CD4-positive, alpha-beta memory T cell (primary cell): ENCODE results near the gene ANKEF1. TPM values are rescaled to one million over a fixed set of nuclear protein-coding genes. Genes with fewer than 3 reads are reported as not detected.
A peak's percentile ranks its signal among the peaks of the same experiment; 100 is the strongest.

Experiments used
- CTCF ChIA-PET: fragments of 350-600 bp; sonication (Branson Sonifier 250); formaldehyde crosslinking; loops from one replicate; lab custom pipeline; 2021; ENCODE audit warnings: inconsistent platforms; ENCODE audit not compliant: partially characterized antibody; lab: Charles Lee
- POLR2A ChIA-PET: fragments of 350-600 bp; sonication (Branson Sonifier 250); formaldehyde crosslinking; loops from one replicate; lab custom pipeline; 2021; ENCODE audit not compliant: partially characterized antibody; lab: Charles Lee
- DNase-seq, 5 donors: peaks; one replicate each; pipeline versions ENCODE4 v3.0.0 to v3.0.0-alpha.2; 2020 to 2022; ENCODE audit warnings: mixed read lengths in 1 of 5
- H3K27ac ChIP-seq: one replicate; pipeline ENCODE4 v1.7.0; 2013; ENCODE audit warnings: low read depth, low read length
- H3K27me3 ChIP-seq: 2 replicates; pipeline ENCODE4 v1.7.0; 2013; ENCODE audit warnings: mild to moderate bottlenecking, low read length, moderate library complexity; ENCODE audit not compliant: insufficient read depth
- H3K36me3 ChIP-seq: 2 replicates; pipeline ENCODE4 v1.7.0; 2013; ENCODE audit warnings: mild to moderate bottlenecking, low read length, moderate library complexity; ENCODE audit not compliant: insufficient read depth
- H3K4me1 ChIP-seq: 2 replicates; pipeline ENCODE4 v1.7.0; 2013; ENCODE audit warnings: mild to moderate bottlenecking, low read length, moderate library complexity; ENCODE audit not compliant: insufficient read depth
- H3K4me3 ChIP-seq, 2 donors: one replicate each; pipeline ENCODE4 v1.7.0; 2013; ENCODE audit warnings: low read length in 2 of 2, mild to moderate bottlenecking in 1 of 2
- H3K9me3 ChIP-seq, 2 donors: one replicate each; pipeline ENCODE4 v1.7.0; 2013; ENCODE audit warnings: low read length in 2 of 2, control low read depth in 1 of 2; ENCODE audit not compliant: control insufficient read depth in 1 of 2
- H3K27ac Mint-ChIP-seq, 7 donors: one replicate each; pipeline ENCODE4 v1.8.0; 2020 to 2021; ENCODE audit warnings: mixed read lengths in 7 of 7, mild to moderate bottlenecking in 6 of 7, inconsistent platforms in 3 of 7, moderate library complexity in 3 of 7
- H3K27me3 Mint-ChIP-seq, 2 donors: one replicate each; pipeline ENCODE4 v1.8.0; 2020 to 2021; ENCODE audit warnings: mixed read lengths in 2 of 2
- H3K36me3 Mint-ChIP-seq, 2 donors: one replicate each; pipeline ENCODE4 v1.8.0; 2020 to 2021; ENCODE audit warnings: mixed read lengths in 2 of 2, inconsistent platforms in 1 of 2, mild to moderate bottlenecking in 1 of 2
- H3K4me1 Mint-ChIP-seq, 4 donors: one replicate each; pipeline ENCODE4 v1.8.0; 2020 to 2021; ENCODE audit warnings: mixed read lengths in 4 of 4, mild to moderate bottlenecking in 1 of 4
- H3K4me3 Mint-ChIP-seq, 8 donors: one replicate each; pipeline ENCODE4 v1.8.0; 2020 to 2021; ENCODE audit warnings: mixed read lengths in 8 of 8, mild to moderate bottlenecking in 7 of 8, moderate library complexity in 6 of 8, inconsistent platforms in 3 of 8
- H3K9me3 Mint-ChIP-seq, 8 donors: one replicate each; pipeline ENCODE4 v1.8.0; 2020 to 2021; ENCODE audit warnings: mixed read lengths in 8 of 8, mild to moderate bottlenecking in 5 of 8, inconsistent platforms in 3 of 8, moderate library complexity in 1 of 8
- intact Hi-C: fragments of 100-400 bp; cut with micrococcal nuclease; formaldehyde crosslinking; loops from one replicate; pipeline ENCODE4 v1.15.1; 2023
- polyA plus RNA-seq, 2 donors: library from polyadenylated mRNA; unstranded; fragments of 300-500 nt; fragmentation: Illumina TruSeq; gene quantifications; one replicate each; pipeline ENCODE4 v1.2.3, GENCODE V29; 2021
- total RNA-seq, 2 experiments: library from RNA; stranded (reverse); gene quantifications; one replicate each; pipeline ENCODE4 v1.2.3, GENCODE V29; 2021

ANKEF1 gene
- total and polyA plus RNA-seq, 4 experiments from 2014 or later, result 5.0 to 7.8 (median 5.1) TPM

DNA sequence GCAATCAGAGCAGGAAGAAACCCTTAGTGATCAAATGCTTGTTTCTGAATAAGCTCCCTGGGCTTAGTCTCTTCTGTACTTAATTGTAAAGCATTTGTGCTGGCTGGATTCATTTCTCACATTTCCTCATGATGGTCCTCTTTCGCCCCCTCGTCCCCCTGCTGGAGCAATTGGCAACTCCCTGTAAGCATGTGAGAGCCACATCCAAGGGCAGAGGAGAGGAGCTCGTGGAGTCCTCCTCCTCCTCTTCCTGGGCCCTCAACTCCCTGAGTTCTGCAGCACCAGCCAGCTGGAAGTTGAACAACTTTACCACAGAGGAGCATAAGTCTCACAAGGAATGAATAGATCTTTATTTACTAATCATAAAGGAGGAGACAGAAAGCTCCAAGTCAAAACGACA, 12.6 kb downstream of the ANKEF1 start:
- ChIA-PET POLR2A (no interaction called here), CTCF (interaction anchor here (1.0 to 1.6 kb wide), 2 partner anchors 12 to 43 kb away, joined by 3 to 4 read pairs; partner anchors contain the start of gene ANKEF1)
- Mint-ChIP-seq H3K4me3 (no peak overlapping the region), H3K27ac (no peak overlapping the region), H3K36me3 (peaks cover 34 to 36% of the 10 kb centered on the region in 2 donors), H3K9me3 (no peaks in the 10 kb centered on the region), H3K27me3 (no peaks in the 10 kb centered on the region), H3K4me1 (no peaks in the 10 kb centered on the region)
- H3K27me3 ChIP-seq, result no peaks in the 10 kb centered on the region
- no peaks in the 10 kb centered on the region for H3K9me3 ChIP-seq
- H3K4me1 ChIP-seq, result no peaks in the 10 kb centered on the region
- intact Hi-C loops, result no loop called here
- H3K36me3 ChIP-seq, result no peaks in the 10 kb centered on the region
- no peak for DNase-seq
- H3K4me3 ChIP-seq, result no peak overlapping the region
- H3K27ac ChIP-seq, result no peak overlapping the region

DNA sequence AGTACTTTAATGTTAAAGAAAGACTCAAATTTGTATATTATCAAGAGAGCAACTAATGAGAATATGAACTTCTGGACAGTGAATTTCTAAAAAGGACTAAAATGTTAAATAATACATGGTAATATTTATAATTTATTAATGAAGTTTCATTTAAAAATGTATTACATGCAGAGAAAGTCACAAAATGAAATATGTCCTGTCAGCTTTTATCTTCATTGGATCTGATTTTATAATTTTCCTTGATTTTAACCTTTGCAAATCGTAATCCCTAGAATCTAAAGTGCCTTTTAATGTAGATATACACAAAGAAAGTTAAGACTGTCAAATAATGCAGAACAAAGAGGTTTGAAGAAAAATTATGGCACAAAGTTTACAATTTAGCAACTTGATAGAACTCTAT, 16.4 kb downstream of the ANKEF1 start:
- Histone ChIP-seq H3K9me3 (no peaks in the 10 kb centered on the region), H3K36me3 (peaks cover 4% of the 10 kb centered on the region), H3K4me1 (no peaks in the 10 kb centered on the region), H3K27me3 (no peaks in the 10 kb centered on the region), H3K4me3 (no peak overlapping the region), H3K27ac (no peak overlapping the region)
- Mint-ChIP-seq H3K36me3 (peaks cover 49 to 56% of the 10 kb centered on the region in 2 donors), H3K9me3 (no peaks in the 10 kb centered on the region), H3K27me3 (no peaks in the 10 kb centered on the region), H3K4me3 (no peak overlapping the region), H3K4me1 (no peaks in the 10 kb centered on the region), H3K27ac (peak overlapping the region in 1 of 7 donors; percentile 35)
- CTCF ChIA-PET, result interaction anchor here (1.7 kb wide), 1 partner anchor 38 kb away, joined by 4 read pairs; no protein-coding TSS in a partner anchor
- no peak for DNase-seq
- intact Hi-C loops, result no loop called here
- POLR2A ChIA-PET, result no interaction called here

DNA sequence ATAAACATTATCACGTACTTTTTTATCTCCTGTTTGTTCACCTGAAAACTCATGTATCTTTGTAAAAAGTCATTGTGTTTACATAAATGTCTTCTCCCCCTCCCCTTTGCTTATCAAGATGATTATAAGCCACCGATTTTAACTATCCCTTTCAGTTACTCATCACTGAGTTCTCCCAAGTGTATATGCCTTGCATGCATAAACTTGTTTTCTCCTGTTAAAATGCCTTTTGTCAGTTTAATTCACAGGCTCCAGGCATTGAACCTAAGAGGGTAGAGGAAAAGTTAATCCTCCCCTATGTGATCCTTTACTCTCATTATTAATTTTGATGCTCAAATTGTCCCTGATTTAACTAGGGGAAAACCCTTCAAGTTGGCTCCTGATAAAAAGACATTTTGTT, 24.2 kb downstream of the ANKEF1 start:
- peaks cover 0 to 2% of the 10 kb centered on the region in 2 donors for H3K27me3 Mint-ChIP-seq
- no peaks in the 10 kb centered on the region for H3K9me3 Mint-ChIP-seq
- DNase-seq, result no peak
- CTCF ChIA-PET, result no interaction called here
- H3K36me3 Mint-ChIP-seq, result peaks cover 29 to 35% of the 10 kb centered on the region in 2 donors
- intact Hi-C loops, result no loop called here
- no peak overlapping the region for H3K27ac ChIP-seq
- POLR2A ChIA-PET, result no interaction called here
- H3K36me3 ChIP-seq, result peaks cover 4% of the 10 kb centered on the region
- H3K4me1 Mint-ChIP-seq, result no peaks in the 10 kb centered on the region
- H3K4me1 ChIP-seq, result no peaks in the 10 kb centered on the region
- H3K4me3 Mint-ChIP-seq, result no peak overlapping the region
- no peaks in the 10 kb centered on the region for H3K9me3 ChIP-seq
- H3K4me3 ChIP-seq, result no peak overlapping the region
- H3K27ac Mint-ChIP-seq, result peak overlapping the region in 1 of 7 donors; percentile 35
- H3K27me3 ChIP-seq, result no peaks in the 10 kb centered on the region

DNA sequence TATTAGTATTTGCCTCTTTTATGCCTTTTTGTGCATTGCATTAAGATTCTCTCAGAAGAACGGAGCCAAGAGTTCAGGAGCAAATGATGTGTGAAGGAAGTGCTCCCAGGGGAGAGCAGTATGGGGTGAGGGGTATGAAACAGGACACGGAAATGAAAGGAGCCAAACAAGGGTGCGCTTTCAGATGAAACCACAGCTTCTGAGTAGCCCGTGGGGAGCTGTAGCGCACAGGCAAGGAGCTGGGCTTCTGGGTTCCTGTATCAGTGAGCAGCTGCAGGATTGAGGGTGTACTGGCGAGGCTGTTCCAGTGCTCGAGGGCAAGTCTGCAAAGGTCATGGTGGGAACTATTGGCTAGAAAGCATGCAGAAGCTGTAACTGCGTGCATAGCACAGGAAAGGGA, 25.4 kb downstream of the ANKEF1 start:
- H3K4me1 ChIP-seq, result no peaks in the 10 kb centered on the region
- POLR2A ChIA-PET, result no interaction called here
- H3K9me3 ChIP-seq, result no peaks in the 10 kb centered on the region
- H3K27me3 Mint-ChIP-seq, result peaks cover 2 to 4% of the 10 kb centered on the region in 2 donors
- H3K4me3 Mint-ChIP-seq, result no peak overlapping the region
- H3K9me3 Mint-ChIP-seq, result no peaks in the 10 kb centered on the region
- DNase-seq, result no peak
- CTCF ChIA-PET, result no interaction called here
- H3K4me1 Mint-ChIP-seq, result no peaks in the 10 kb centered on the region
- H3K36me3 Mint-ChIP-seq, result peaks cover 19 to 23% of the 10 kb centered on the region in 2 donors
- no peaks in the 10 kb centered on the region for H3K27me3 ChIP-seq
- intact Hi-C loops, result no loop called here
- no peak overlapping the region for H3K27ac ChIP-seq
- no peaks in the 10 kb centered on the region for H3K36me3 ChIP-seq
- no peak overlapping the region for H3K4me3 ChIP-seq
- no peak overlapping the region for H3K27ac Mint-ChIP-seq

DNA sequence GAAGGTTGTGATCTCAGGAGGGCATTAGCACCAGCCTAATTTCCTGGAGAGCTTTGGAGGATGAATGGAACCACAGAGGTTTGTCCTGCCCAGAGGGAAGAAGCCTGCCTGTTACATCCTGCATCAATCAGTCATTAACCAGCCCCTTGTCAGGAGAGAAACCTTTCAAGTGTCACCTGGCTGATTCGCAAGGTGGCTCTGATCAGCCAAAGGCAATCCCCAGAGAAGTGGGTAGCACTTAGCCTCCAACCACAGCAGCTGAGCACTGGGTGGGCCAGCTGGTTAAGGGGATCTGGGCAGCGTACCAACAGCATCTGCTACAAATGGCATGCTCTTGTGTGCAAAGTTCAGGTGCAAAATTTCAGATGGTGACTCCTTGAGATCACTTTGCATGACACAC, 26.9 kb downstream of the ANKEF1 start:
- Histone ChIP-seq H3K9me3 (no peaks in the 10 kb centered on the region), H3K27me3 (no peaks in the 10 kb centered on the region), H3K4me1 (no peaks in the 10 kb centered on the region), H3K36me3 (no peaks in the 10 kb centered on the region), H3K27ac (no peak overlapping the region), H3K4me3 (no peak overlapping the region)
- Mint-ChIP-seq H3K9me3 (no peaks in the 10 kb centered on the region), H3K27me3 (peaks cover 2 to 6% of the 10 kb centered on the region in 2 donors), H3K36me3 (peaks cover 8 to 12% of the 10 kb centered on the region in 2 donors), H3K4me1 (no peaks in the 10 kb centered on the region), H3K27ac (no peak overlapping the region), H3K4me3 (no peak overlapping the region)
- ChIA-PET POLR2A (no interaction called here), CTCF (interaction anchor here (1.2 kb wide), 1 partner anchor 30 kb away, joined by 4 read pairs; no protein-coding TSS in a partner anchor)
- DNase-seq, result no peak
- intact Hi-C loops, result no loop called here

DNA sequence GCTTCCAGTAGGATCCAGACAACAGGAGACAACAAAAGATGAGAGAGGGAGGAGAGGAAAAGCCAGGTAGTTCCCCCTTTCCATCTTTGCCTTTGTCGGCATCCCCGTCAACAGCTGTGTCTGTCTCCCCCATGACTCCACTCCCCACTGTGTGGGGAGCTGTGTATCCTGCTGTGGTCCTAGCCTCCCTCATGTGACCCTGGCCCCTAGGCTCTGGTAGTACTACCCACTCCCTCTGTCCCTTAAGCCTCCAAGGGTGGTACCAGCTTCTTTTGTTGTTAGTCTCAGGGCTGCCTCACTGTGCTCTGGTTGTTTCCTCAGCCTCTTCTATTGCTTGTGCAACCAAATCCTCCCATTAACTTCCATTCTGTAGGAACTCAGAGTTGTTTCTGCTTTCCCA, 28.7 kb downstream of the ANKEF1 start:
- H3K9me3 Mint-ChIP-seq, result no peaks in the 10 kb centered on the region
- CTCF ChIA-PET, result no interaction called here
- no peaks in the 10 kb centered on the region for H3K4me1 Mint-ChIP-seq
- no peaks in the 10 kb centered on the region for H3K27me3 ChIP-seq
- DNase-seq, result no peak
- no peak overlapping the region for H3K27ac ChIP-seq
- H3K9me3 ChIP-seq, result no peaks in the 10 kb centered on the region
- no peaks in the 10 kb centered on the region for H3K4me1 ChIP-seq
- no peaks in the 10 kb centered on the region for H3K36me3 ChIP-seq
- intact Hi-C loops, result no loop called here
- H3K27ac Mint-ChIP-seq, result no peak overlapping the region
- H3K27me3 Mint-ChIP-seq, result peaks cover 2 to 11% of the 10 kb centered on the region in 2 donors
- H3K4me3 Mint-ChIP-seq, result no peak overlapping the region
- H3K36me3 Mint-ChIP-seq, result no peaks in the 10 kb centered on the region
- POLR2A ChIA-PET, result no interaction called here
- H3K4me3 ChIP-seq, result no peak overlapping the region

DNA sequence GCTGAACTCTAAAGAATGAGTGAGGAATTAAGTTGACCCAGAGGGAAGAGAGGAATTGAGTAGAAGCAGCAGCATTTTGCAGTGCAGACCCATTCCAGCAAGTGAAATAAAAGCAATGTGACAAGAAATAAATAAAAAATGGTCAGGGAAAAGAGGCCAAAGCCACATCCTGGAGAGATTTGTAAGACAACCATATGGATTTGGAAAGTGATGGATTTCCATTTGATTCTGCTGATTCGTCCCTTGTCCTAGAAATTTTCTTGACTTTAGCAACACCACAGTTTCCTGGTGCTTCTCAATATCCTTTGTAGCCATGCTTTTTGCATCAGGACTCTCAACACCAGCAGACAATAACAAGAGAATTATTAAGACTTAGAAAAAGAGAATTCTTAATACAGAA, 29.8 kb downstream of the ANKEF1 start:
- H3K27ac ChIP-seq, result no peak overlapping the region
- Mint-ChIP-seq H3K4me1 (no peaks in the 10 kb centered on the region), H3K4me3 (no peak overlapping the region), H3K36me3 (no peaks in the 10 kb centered on the region), H3K9me3 (peaks cover 0 to 3% (median 0%) of the 10 kb centered on the region in 8 donors), H3K27me3 (peaks cover 9 to 12% of the 10 kb centered on the region in 2 donors), H3K27ac (no peak overlapping the region)
- no peak overlapping the region for H3K4me3 ChIP-seq
- no peaks in the 10 kb centered on the region for H3K36me3 ChIP-seq
- no peaks in the 10 kb centered on the region for H3K27me3 ChIP-seq
- no peak for DNase-seq
- intact Hi-C loops, result no loop called here
- H3K9me3 ChIP-seq, result no peaks in the 10 kb centered on the region
- ChIA-PET POLR2A (no interaction called here), CTCF (no interaction called here)
- no peaks in the 10 kb centered on the region for H3K4me1 ChIP-seq
